GM12872 (cell line): ENCODE measurements around the gene OR8D4.

Source experiments
- CTCF ChIP-seq: IDR thresholded peaks from 3 replicates; pipeline ENCODE4 v1.5.1; 2011; ENCODE audit warnings: low read depth, mild to moderate bottlenecking, low read length, moderate library complexity; ENCODE audit not compliant: insufficient read depth

The OR8D4 gene

GRCh38 chr11:123901867-123902266 is at the start of gene OR8D4:
TSS of gene OR8D4 (plus strand) at chr11:123902167. CDS start at chr11:123906432, 4,265 bp downstream.
- TF ChIP-seq CTCF = no peak

GRCh38 chr11:123852321-123852720 is 49.6 kb upstream of the OR8D4 start:
- TF ChIP-seq CTCF = no peak

- no peak for TF ChIP-seq CTCF
These were observed 48.9 kb upstream of the OR8D4 start for GRCh38 chr11:123853038-123853437.

- TF ChIP-seq CTCF = no peak
These were observed 45.5 kb upstream of the OR8D4 start for GRCh38 chr11:123856444-123856843.

GRCh38 chr11:123859731-123860130 is 42.2 kb upstream of the OR8D4 start:
- no peak for TF ChIP-seq CTCF

GRCh38 chr11:123880912-123881311 is 21.1 kb upstream of the OR8D4 start:
- no peak for TF ChIP-seq CTCF

GRCh38 chr11:123885570-123885969 is 16.4 kb upstream of the OR8D4 start, which contains the start of gene TMEM225:
TSS of gene TMEM225 (minus strand) at chr11:123885670. CDS start at chr11:123885425, 245 bp downstream.
- TF ChIP-seq CTCF = no peak
